Panc1 (cell line): Measurements from ENCODE around the gene TRIP10. TPM values are rescaled to one million over a fixed set of nuclear protein-coding genes. Genes with fewer than 3 reads are reported as not detected.

Experiments
- ATAC-seq: fragments of 200-7000 bp; cut with Tn5 transposase; 2 replicates; pipeline ENCODE4 v1.9.1; 2020; ENCODE audit warnings: mild to moderate bottlenecking, moderate library complexity
- BruUV-seq: library from RNA; stranded (reverse); fragments of 400-500 nt; replicated peaks from 2 replicates; lab custom pipeline; 2021; lab: Mats Ljungman, UMichigan
- CTCF ChIA-PET: fragments of 300-600 bp; sonication (Branson Sonifier 250); formaldehyde crosslinking; loops from one replicate; lab custom pipeline; 2022; ENCODE audit warnings: antibody characterized with exemption; lab: Charles Lee
- POLR2A ChIA-PET: fragments of 300-600 bp; sonication (Branson Sonifier 250); formaldehyde crosslinking; loops from one replicate; lab custom pipeline; 2022; ENCODE audit warnings: antibody characterized with exemption; lab: Charles Lee
- DNase-seq: peaks from one replicate; pipeline ENCODE4 v3.0.0-alpha.2; 2010; ENCODE audit warnings: low read depth, low spot score
- H3K27ac ChIP-seq: 2 replicates; pipeline ENCODE4 v1.5.1; 2011; ENCODE audit warnings: mild to moderate bottlenecking, low read length, inconsistent platforms
- H3K27me3 ChIP-seq: fragments of 200-500 bp; sonication (Bioruptor generic); 2 replicates; pipeline ENCODE4 v1.6.0; 2014; ENCODE audit warnings: low read length, inconsistent platforms; ENCODE audit not compliant: control insufficient read depth, insufficient read depth
- H3K36me3 ChIP-seq: fragments of 200-500 bp; sonication (Bioruptor generic); 2 replicates; pipeline ENCODE4 v1.5.1; 2014; ENCODE audit warnings: inconsistent platforms, mild to moderate bottlenecking, low read length, moderate library complexity; ENCODE audit not compliant: control insufficient read depth, insufficient read depth
- H3K4me1 ChIP-seq: 2 replicates; pipeline ENCODE4 v1.5.1; 2011; ENCODE audit warnings: inconsistent platforms, mild to moderate bottlenecking, low read length, moderate library complexity; ENCODE audit not compliant: control insufficient read depth, insufficient read depth
- H3K4me3 ChIP-seq, 2 experiments: 2 replicates each; pipeline ENCODE4 v1.5.1; 2011 to 2012; ENCODE audit warnings: low read depth in 2 of 2, low read length in 2 of 2, mild to moderate bottlenecking in 2 of 2, inconsistent platforms in 1 of 2, moderate library complexity in 1 of 2
- H3K9me3 ChIP-seq: fragments of 200-500 bp; sonication (Bioruptor generic); 2 replicates; pipeline ENCODE4 v1.5.1; 2014; ENCODE audit warnings: low read depth, mild to moderate bottlenecking, inconsistent platforms, low read length, moderate library complexity; ENCODE audit not compliant: control insufficient read depth, insufficient read depth
- CTCF ChIP-seq: fragments of 450-650 bp; IDR thresholded peaks from 2 replicates; pipeline ENCODE4 v1.5.1; 2017; ENCODE audit warnings: mild to moderate bottlenecking
- POLR2AphosphoS5 ChIP-seq: IDR thresholded peaks from 2 replicates; pipeline ENCODE4 v1.6.1; 2012; ENCODE audit warnings: mild to moderate bottlenecking, low read depth, low read length, moderate library complexity
- REST ChIP-seq, 2 experiments: IDR thresholded peaks; 2 replicates each; pipeline ENCODE4 v1.6.1; 2011 to 2012; ENCODE audit warnings: low read depth in 2 of 2, control low read depth in 1 of 2, low read length in 1 of 2, mild to moderate bottlenecking in 1 of 2, moderate library complexity in 1 of 2; ENCODE audit not compliant: insufficient read depth in 1 of 2
- SIN3A ChIP-seq: IDR thresholded peaks from 2 replicates; pipeline ENCODE4 v1.6.1; 2012; ENCODE audit warnings: low read depth, mild to moderate bottlenecking, low read length, moderate library complexity, borderline replicate concordance; ENCODE audit not compliant: insufficient read depth
- TCF7L2 ChIP-seq: IDR thresholded peaks from 2 replicates; pipeline ENCODE4 v1.6.1; 2011; ENCODE audit warnings: mild to moderate bottlenecking, low read depth, low read length, inconsistent platforms
- in situ Hi-C: cut with HindIII; loops from 2 replicates; pipeline ENCODE4 v1.10.0; 2016; ENCODE audit warnings: low sequenced_read_pairs, low pct_unique_long_range_greater_than_20kb
- intact Hi-C: fragments of 100-400 bp; cut with micrococcal nuclease; formaldehyde crosslinking; loops from one replicate; pipeline ENCODE4 v1.10.0; 2022; ENCODE audit not compliant: unreplicated experiment
- total RNA-seq: library from RNA; stranded (reverse); gene quantifications from one replicate; pipeline ENCODE4 v1.2.1, GENCODE V29; 2021; ENCODE audit not compliant: unreplicated experiment

Gene TRIP10
- total RNA-seq, 1 experiment from 2014 or later: 115 TPM

GRCh38 chr19:6753178-6754031 lies 13.9 kb downstream of the TRIP10 start:
- TF ChIP-seq SIN3A: 0 out of 2 replicates have a peak, but pooled peaks have one; percentile 27
- peak; percentile 78; the same call in 1 of the 2 replicates for TF ChIP-seq CTCF
- no peak for TF ChIP-seq TCF7L2
- TF ChIP-seq POLR2AphosphoS5: no peak
- TF ChIP-seq REST (IDR thresholded peaks at IDR 0.05; ENCODE audit: insufficient read depth in 1 of 2, low read depth in 2 of 2, low read length in 1 of 2): no peak
- POLR2A ChIA-PET: no interaction called here
- CTCF ChIA-PET: interaction anchor here (1.6 kb wide), 1 partner anchor 15 kb away, joined by 5 read pairs; the partner anchor contains the start of gene GPR108
- intact Hi-C loops (loop anchor here (5.0 kb wide), 1 partner anchor 109 kb away; no protein-coding TSS in a partner anchor), in situ Hi-C loops (no loop called here)
- ATAC-seq (peak; percentile 91), DNase-seq (peak; percentile 69)
- no TSS peak for BruUV-seq
- Histone ChIP-seq H3K36me3 (peaks cover 5% of the 10 kb centered on the region; the same call in 1 of the 2 replicates), H3K4me3 (peak overlapping the region; percentile 42 to 58), H3K9me3 (no peaks in the 10 kb centered on the region), H3K27ac (peak overlapping the region; percentile 73), H3K27me3 (no peaks in the 10 kb centered on the region), H3K4me1 (peaks cover 2% of the 10 kb centered on the region; the same call in 1 of the 2 replicates)

GRCh38 chr19:6754136-6754535 lies 14.7 kb downstream of the TRIP10 start:
- DNase-seq: no peak
- Histone ChIP-seq H3K4me1 (peaks cover 2% of the 10 kb centered on the region; the same call in 1 of the 2 replicates), H3K27me3 (no peaks in the 10 kb centered on the region), H3K36me3 (peaks cover 4% of the 10 kb centered on the region; the same call in 1 of the 2 replicates), H3K27ac (no peak overlapping the region), H3K9me3 (no peaks in the 10 kb centered on the region), H3K4me3 (no peak overlapping the region)
- TF ChIP-seq POLR2AphosphoS5: no peak
- TF ChIP-seq CTCF: no peak
- no peak for TF ChIP-seq TCF7L2
- TF ChIP-seq REST (IDR thresholded peaks at IDR 0.05; ENCODE audit: insufficient read depth in 1 of 2, low read depth in 2 of 2, low read length in 1 of 2): no peak
- TF ChIP-seq SIN3A: no peak
- ChIA-PET CTCF (no interaction called here), POLR2A (no interaction called here)
- intact Hi-C loops (loop anchor here (5.0 kb wide), 1 partner anchor 108 kb away; no protein-coding TSS in a partner anchor), in situ Hi-C loops (no loop called here)
- BruUV-seq: no TSS peak
- no peak for ATAC-seq
